Tibial artery (tissue), 4 donors: ENCODE measurements around the gene CMSS1.

ENCODE experiments used
- DNase-seq, 2 donors: peaks; one replicate each; pipeline ENCODE4 v3.0.0-alpha.2; 2019
- H3K27ac ChIP-seq, 2 donors: fragments of 200-600 bp; sonication (generic) in 1 of 2; 1 replicate in 1 of 2; 2 replicates in 1 of 2; pipeline ENCODE4 v1.5.1; 2018 to 2019; ENCODE audit warnings: mild to moderate bottlenecking in 1 of 2
- H3K27me3 ChIP-seq, 2 donors: fragments of 200-600 bp; sonication (generic) in 1 of 2; one replicate each; pipeline versions ENCODE4 v1.5.1 to v1.6.0; 2016 to 2019
- H3K36me3 ChIP-seq, 3 donors: fragments of 200-600 bp; sonication (generic) in 2 of 3; one replicate each; pipeline ENCODE4 v1.5.1; 2016 to 2019; ENCODE audit warnings: mild to moderate bottlenecking in 2 of 3
- H3K4me1 ChIP-seq, 4 donors: fragments of 200-600 bp; sonication (generic) in 2 of 4; 1 replicate in 3 of 4; 2 replicates in 1 of 4; pipeline ENCODE4 v1.5.1; 2016 to 2019
- H3K4me3 ChIP-seq, 2 donors: fragments of 200-600 bp; sonication (generic) in 1 of 2; 1 replicate in 1 of 2; 2 replicates in 1 of 2; pipeline ENCODE4 v1.5.1; 2018 to 2019; ENCODE audit warnings: mild to moderate bottlenecking in 2 of 2
- H3K9me3 ChIP-seq, 3 donors: fragments of 200-600 bp; sonication (generic) in 1 of 3; one replicate each; pipeline ENCODE4 v1.5.1; 2016 to 2019
- intact Hi-C: fragments of 100-400 bp; cut with DNase I; formaldehyde crosslinking; loops from one replicate; pipeline ENCODE4 v1.15.0; 2023; ENCODE audit warnings: low total_unique reads
- TF ChIP-seq, protein P1 (sequence below), 2 experiments: fragments of 200-600 bp in 1 of 2; fragments of 450-650 bp in 1 of 2; IDR thresholded peaks; one replicate each; pipeline ENCODE4 v1.5.1; 2017 to 2019; ENCODE audit warnings: antibody characterized with exemption in 2 of 2, mild to moderate bottlenecking in 1 of 2, moderate library complexity in 1 of 2

CMSS1 gene

DNA sequence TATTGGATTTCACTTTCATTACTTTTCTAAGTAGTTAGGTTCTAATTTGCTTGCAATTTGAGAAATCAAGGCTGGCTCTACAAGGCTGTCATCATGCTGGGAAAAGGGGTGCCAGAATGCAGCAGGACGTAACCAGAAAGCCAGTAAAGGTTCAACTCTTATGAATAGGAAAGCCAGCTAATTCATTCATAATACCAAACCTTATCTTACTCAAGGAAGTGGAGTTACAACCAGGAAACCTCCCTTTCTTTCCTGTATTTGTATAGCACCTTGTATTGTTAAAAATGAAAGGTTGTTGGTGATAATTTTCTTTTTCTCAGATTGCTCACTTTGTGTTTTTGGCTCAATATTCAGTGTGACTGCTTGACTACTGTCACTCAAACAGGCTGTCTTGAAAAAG, 187.3 kb downstream of the CMSS1 start:
- Histone ChIP-seq H3K36me3 (no peaks in the 10 kb centered on the region), H3K27ac (no peak overlapping the region), H3K4me1 (peaks cover 0 to 61% (median 21%) of the 10 kb centered on the region in 4 donors), H3K9me3 (no peaks in the 10 kb centered on the region), H3K27me3 (no peaks in the 10 kb centered on the region), H3K4me3 (no peak overlapping the region)
- intact Hi-C loops = no loop called here
- TF ChIP-seq, protein P1, sequence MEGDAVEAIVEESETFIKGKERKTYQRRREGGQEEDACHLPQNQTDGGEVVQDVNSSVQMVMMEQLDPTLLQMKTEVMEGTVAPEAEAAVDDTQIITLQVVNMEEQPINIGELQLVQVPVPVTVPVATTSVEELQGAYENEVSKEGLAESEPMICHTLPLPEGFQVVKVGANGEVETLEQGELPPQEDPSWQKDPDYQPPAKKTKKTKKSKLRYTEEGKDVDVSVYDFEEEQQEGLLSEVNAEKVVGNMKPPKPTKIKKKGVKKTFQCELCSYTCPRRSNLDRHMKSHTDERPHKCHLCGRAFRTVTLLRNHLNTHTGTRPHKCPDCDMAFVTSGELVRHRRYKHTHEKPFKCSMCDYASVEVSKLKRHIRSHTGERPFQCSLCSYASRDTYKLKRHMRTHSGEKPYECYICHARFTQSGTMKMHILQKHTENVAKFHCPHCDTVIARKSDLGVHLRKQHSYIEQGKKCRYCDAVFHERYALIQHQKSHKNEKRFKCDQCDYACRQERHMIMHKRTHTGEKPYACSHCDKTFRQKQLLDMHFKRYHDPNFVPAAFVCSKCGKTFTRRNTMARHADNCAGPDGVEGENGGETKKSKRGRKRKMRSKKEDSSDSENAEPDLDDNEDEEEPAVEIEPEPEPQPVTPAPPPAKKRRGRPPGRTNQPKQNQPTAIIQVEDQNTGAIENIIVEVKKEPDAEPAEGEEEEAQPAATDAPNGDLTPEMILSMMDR (IDR thresholded peaks at IDR 0.05) = no peak
- no peak for DNase-seq

DNA sequence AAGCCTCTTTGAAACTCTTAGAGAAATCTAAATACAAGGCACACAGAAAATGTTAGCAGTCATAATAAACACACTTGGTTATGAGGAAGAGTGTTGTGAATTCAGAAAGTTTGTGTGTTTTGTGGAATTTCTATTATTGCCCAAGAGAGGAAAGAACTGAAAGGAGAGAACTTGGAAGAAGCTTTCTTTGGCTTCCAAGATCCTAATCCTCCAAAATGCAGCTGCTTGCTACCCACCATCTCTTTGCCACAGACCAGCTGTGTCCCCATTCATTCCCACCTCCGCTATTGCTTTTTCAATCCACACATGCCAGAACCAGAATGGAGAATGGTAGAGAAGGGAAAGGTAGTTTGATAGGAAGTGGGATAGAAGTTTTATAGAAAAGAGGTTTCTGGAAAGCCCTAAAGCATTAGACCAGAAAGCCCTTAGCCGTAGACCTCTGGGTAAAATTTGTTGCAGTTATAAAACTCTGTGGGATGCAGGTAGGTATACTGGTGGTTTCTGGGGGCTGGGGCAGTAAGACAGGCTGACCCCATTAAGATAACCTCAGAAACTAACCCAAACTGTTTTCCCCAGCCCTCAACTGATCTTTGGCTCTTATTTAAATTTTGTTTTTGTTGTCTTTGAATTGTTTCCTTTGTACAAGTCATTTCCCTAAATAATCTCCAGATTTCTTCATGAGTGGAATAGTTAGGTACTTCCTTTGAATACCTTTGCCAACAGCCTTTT, 188.2 kb downstream of the CMSS1 start:
- Histone ChIP-seq H3K4me1 (peaks cover 0 to 70% (median 21%) of the 10 kb centered on the region in 4 donors), H3K9me3 (no peaks in the 10 kb centered on the region), H3K27ac (peak overlapping the region; percentile 8 to 28), H3K36me3 (no peaks in the 10 kb centered on the region), H3K27me3 (no peaks in the 10 kb centered on the region), H3K4me3 (no peak overlapping the region)
- intact Hi-C loops = no loop called here
- TF ChIP-seq, protein P1 (IDR thresholded peaks at IDR 0.05) = no peak
- no peak for DNase-seq

DNA sequence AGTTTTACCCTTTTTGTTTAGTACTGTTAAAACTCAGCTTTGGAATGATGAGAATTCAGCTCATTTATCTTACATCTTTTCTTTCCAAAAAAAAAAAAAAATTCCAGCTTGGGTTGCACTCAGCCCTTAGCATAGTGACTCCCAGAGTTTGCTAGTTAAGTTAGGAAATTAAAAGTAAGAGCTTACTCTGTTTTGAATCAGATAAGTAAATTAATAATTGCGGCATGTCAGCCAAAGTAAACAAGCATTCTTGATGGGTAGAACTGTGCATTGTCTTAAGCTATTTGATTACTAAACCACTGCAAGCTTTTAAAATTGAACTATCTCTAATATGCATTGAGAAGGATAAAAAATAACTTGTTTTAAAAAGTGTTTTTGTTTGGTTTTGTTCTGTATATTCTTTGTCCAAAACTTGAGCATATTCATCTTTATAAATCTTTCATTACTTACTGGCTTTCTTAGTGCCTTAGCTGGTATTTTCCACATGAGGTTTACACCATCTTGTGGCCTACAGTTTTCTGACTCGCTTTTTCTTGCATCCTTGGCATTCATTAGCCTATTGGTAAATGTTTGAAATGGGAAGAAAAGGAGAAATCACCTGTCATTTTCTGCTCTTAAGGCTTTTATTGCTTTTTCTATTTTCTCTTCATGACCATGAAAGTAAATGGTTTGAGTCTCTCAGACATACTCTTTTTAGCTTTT, 189.1 kb downstream of the CMSS1 start:
- Histone ChIP-seq H3K36me3 (no peaks in the 10 kb centered on the region), H3K4me3 (no peak overlapping the region), H3K4me1 (peaks cover 0 to 72% (median 21%) of the 10 kb centered on the region in 4 donors), H3K27ac (peak overlapping the region; percentile 22 to 28), H3K27me3 (no peaks in the 10 kb centered on the region), H3K9me3 (no peaks in the 10 kb centered on the region)
- no peak for DNase-seq
- TF ChIP-seq, protein P1 (IDR thresholded peaks at IDR 0.05) = peak; percentile 33 to 38
- intact Hi-C loops = no loop called here

DNA sequence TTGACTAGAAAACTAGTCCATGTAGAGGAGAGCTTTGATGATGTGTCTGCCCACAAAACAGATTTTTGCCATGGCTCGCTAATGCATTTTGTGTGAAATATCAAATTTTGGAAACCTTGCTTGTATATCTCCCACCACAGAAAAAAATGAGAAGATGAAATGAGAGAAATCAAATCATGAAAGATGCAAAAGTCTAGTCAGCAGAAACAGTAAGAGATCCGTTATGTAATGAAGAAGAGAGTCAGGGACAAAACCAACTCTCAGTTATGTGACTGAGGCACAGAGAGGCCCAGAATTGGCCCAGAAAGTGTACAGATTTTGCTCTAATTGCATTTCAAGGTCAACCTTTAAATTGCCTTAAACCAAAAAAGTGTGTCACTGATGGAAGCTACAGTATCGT, 189.7 kb downstream of the CMSS1 start:
- TF ChIP-seq, protein P1 (IDR thresholded peaks at IDR 0.05) = no peak
- Histone ChIP-seq H3K4me1 (peaks cover 0 to 71% (median 21%) of the 10 kb centered on the region in 4 donors), H3K9me3 (no peaks in the 10 kb centered on the region), H3K27ac (peak overlapping the region in 1 of 2 donors; percentile 28), H3K27me3 (no peaks in the 10 kb centered on the region), H3K4me3 (no peak overlapping the region), H3K36me3 (no peaks in the 10 kb centered on the region)
- no peak for DNase-seq
- intact Hi-C loops = no loop called here

DNA sequence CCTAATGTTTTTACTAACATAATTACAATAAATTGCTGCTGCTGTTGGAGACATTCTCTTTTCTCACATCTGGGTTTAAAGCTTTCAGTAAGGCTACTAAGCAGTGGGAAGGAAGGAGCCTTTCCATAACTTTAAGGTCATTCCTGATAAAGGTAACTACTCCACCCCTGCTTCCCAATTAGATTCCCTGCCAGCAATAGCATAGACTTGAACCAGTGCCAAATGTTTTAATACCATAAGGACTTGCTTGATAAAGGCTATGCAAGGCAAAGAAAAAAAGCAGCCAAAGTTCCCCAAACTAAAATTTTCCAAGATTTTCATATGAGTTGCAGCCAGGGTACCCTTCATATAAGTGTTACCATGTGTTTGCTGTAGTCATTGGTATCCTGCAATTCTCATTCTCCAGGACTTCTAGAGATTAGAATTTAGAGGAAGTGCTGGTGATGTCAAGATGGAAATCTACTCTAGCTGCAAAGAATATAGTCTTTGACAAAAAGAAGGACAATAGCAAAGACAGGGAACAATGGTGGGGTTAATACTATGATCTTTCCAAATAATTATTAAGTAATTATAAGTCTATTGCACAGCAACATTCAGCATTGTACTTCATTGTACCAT, 190.5 kb downstream of the CMSS1 start:
- H3K4me3 ChIP-seq = no peak overlapping the region
- DNase-seq = no peak

More for the DNA sequence above, 190.5 kb downstream of the CMSS1 start:
- TF ChIP-seq, protein P1 (IDR thresholded peaks at IDR 0.05) = no peak
- no peaks in the 10 kb centered on the region for H3K36me3 ChIP-seq
- intact Hi-C loops = no loop called here
- H3K27ac ChIP-seq = peak overlapping the region in 1 of 2 donors; percentile 58
- H3K9me3 ChIP-seq = no peaks in the 10 kb centered on the region
- peaks cover 0 to 63% (median 18%) of the 10 kb centered on the region in 4 donors for H3K4me1 ChIP-seq
- H3K27me3 ChIP-seq = no peaks in the 10 kb centered on the region
